BE2C (cell line): ENCODE data around the gene NTRK3.

Experiments
- DNase-seq: peaks from one replicate; pipeline ENCODE4 v3.0.0-alpha.2; 2020
- H3K27me3 ChIP-seq: fragments of 250-450 bp; sonication (Bioruptor Pico); 2 replicates; pipeline ENCODE4 v1.5.1; 2020; ENCODE audit warnings: mild to moderate bottlenecking
- H3K36me3 ChIP-seq: fragments of 250-450 bp; sonication (Bioruptor Pico); 2 replicates; pipeline ENCODE4 v1.5.1; 2020; ENCODE audit warnings: mild to moderate bottlenecking
- H3K4me1 ChIP-seq: fragments of 250-450 bp; sonication (Bioruptor Pico); 2 replicates; pipeline ENCODE4 v1.5.1; 2020
- H3K4me3 ChIP-seq: 2 replicates; pipeline ENCODE4 v1.5.1; 2011; ENCODE audit warnings: low read depth, low read length
- H3K9me3 ChIP-seq: fragments of 250-450 bp; sonication (Bioruptor Pico); 2 replicates; pipeline ENCODE4 v1.5.1; 2020
- CTCF ChIP-seq: IDR thresholded peaks from 2 replicates; pipeline ENCODE4 v1.5.1; 2012; ENCODE audit warnings: mild to moderate bottlenecking, low read depth, low read length

The NTRK3 gene

GRCh38 chr15:88239594-88239993 lies 16.9 kb downstream of the NTRK3 start:
- H3K36me3 ChIP-seq: no peaks in the 10 kb centered on the region
- no peak for TF ChIP-seq CTCF
- no peak for DNase-seq
- no peaks in the 10 kb centered on the region for H3K9me3 ChIP-seq
- no peaks in the 10 kb centered on the region for H3K4me1 ChIP-seq
- H3K4me3 ChIP-seq: no peak overlapping the region
- no peaks in the 10 kb centered on the region for H3K27me3 ChIP-seq

- TF ChIP-seq CTCF: no peak
- peak; percentile 44 for DNase-seq
- no peak overlapping the region for H3K4me3 ChIP-seq
- H3K4me1 ChIP-seq: no peaks in the 10 kb centered on the region
- no peaks in the 10 kb centered on the region for H3K27me3 ChIP-seq
- no peaks in the 10 kb centered on the region for H3K9me3 ChIP-seq
- no peaks in the 10 kb centered on the region for H3K36me3 ChIP-seq
Measured at GRCh38 chr15:88238618-88239430, 17.7 kb downstream of the NTRK3 start.

- DNase-seq: no peak
- Histone ChIP-seq H3K9me3 (no peaks in the 10 kb centered on the region; the same call in 1 of the 2 replicates), H3K4me3 (no peak overlapping the region), H3K36me3 (no peaks in the 10 kb centered on the region), H3K4me1 (no peaks in the 10 kb centered on the region), H3K27me3 (no peaks in the 10 kb centered on the region)
- no peak for TF ChIP-seq CTCF
Measured at GRCh38 chr15:88234711-88235110, 21.8 kb downstream of the NTRK3 start.

- Histone ChIP-seq H3K4me3 (no peak overlapping the region), H3K36me3 (no peaks in the 10 kb centered on the region), H3K27me3 (no peaks in the 10 kb centered on the region), H3K4me1 (no peaks in the 10 kb centered on the region), H3K9me3 (no peaks in the 10 kb centered on the region; the same call in 1 of the 2 replicates)
- TF ChIP-seq CTCF: no peak
- no peak for DNase-seq
Measured at GRCh38 chr15:88233921-88234320, 22.6 kb downstream of the NTRK3 start.

GRCh38 chr15:88232771-88233201 lies 23.8 kb downstream of the NTRK3 start:
- Histone ChIP-seq H3K4me1 (no peaks in the 10 kb centered on the region), H3K36me3 (no peaks in the 10 kb centered on the region), H3K4me3 (no peak overlapping the region), H3K27me3 (no peaks in the 10 kb centered on the region), H3K9me3 (no peaks in the 10 kb centered on the region; the same call in 1 of the 2 replicates)
- TF ChIP-seq CTCF: no peak
- DNase-seq: no peak

GRCh38 chr15:88231909-88232644 lies 24.5 kb downstream of the NTRK3 start:
- H3K4me3 ChIP-seq: no peak overlapping the region
- H3K4me1 ChIP-seq: no peaks in the 10 kb centered on the region
- H3K36me3 ChIP-seq: no peaks in the 10 kb centered on the region
- no peak for TF ChIP-seq CTCF
- no peaks in the 10 kb centered on the region; the same call in 1 of the 2 replicates for H3K9me3 ChIP-seq
- H3K27me3 ChIP-seq: no peaks in the 10 kb centered on the region
- DNase-seq: no peak
